Measurements from ENCODE around the gene TRAM2. TPM values are rescaled to one million over a fixed set of nuclear protein-coding genes. Genes with fewer than 3 reads are reported as not detected.

Gene TRAM2
- total and polyA plus RNA-seq, 2 of the 13 experiments (the other 11 are each of a cell fraction or from before 2014, with no cell fraction given): 49.1 to 72.5 TPM

DNA sequence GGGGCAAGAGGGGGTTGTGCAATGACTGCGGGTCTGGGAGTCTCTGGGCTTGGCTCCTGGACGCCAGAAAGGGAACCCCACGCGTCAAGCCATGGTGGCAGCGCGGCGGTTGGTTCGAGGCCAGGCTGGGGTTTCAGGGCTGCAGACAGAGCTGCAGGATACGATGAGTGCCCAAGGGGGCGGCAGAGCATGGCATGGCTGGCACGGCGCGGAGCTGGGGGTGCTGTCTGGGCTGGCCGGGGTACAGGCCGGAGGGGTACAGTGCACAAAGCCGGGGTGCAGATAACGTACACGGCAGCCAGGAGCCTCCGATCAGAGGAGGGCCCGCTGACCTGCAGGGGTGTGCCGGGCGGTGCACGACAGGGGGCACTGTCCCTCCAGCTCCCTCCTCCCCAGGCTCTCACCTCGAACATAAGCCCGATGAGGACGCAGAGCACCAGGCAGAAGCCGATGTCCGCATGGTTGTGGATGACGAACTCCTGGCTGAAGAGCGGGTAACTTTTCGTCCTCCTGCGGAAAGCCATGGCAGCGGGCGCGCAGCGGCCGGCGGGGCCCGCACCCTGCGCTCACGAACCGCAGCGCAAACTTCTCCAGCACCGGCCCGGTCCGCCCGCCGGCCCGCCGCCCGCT, 353 bp downstream of the TRAM2 start (continued):
- TF ChIP-seq, protein P1, sequence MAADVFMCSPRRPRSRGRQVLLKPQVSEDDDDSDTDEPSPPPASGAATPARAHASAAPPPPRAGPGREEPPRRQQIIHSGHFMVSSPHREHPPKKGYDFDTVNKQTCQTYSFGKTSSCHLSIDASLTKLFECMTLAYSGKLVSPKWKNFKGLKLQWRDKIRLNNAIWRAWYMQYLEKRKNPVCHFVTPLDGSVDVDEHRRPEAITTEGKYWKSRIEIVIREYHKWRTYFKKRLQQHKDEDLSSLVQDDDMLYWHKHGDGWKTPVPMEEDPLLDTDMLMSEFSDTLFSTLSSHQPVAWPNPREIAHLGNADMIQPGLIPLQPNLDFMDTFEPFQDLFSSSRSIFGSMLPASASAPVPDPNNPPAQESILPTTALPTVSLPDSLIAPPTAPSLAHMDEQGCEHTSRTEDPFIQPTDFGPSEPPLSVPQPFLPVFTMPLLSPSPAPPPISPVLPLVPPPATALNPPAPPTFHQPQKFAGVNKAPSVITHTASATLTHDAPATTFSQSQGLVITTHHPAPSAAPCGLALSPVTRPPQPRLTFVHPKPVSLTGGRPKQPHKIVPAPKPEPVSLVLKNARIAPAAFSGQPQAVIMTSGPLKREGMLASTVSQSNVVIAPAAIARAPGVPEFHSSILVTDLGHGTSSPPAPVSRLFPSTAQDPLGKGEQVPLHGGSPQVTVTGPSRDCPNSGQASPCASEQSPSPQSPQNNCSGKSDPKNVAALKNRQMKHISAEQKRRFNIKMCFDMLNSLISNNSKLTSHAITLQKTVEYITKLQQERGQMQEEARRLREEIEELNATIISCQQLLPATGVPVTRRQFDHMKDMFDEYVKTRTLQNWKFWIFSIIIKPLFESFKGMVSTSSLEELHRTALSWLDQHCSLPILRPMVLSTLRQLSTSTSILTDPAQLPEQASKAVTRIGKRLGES (CRISPR knock-in tag; IDR thresholded peaks at IDR 0.05; ENCODE audit: borderline replicate concordance): no peak
- TF ChIP-seq ZZZ3 (CRISPR knock-in tag; IDR thresholded peaks at IDR 0.05; ENCODE audit: borderline replicate concordance): peak; percentile 73; the same call in 1 of the 2 replicates
- peak; percentile 72 for TF ChIP-seq HDAC2 (CRISPR knock-in tag; IDR thresholded peaks at IDR 0.05)
- TF ChIP-seq RNF2 (conservative IDR thresholded peaks at IDR 0.05; ENCODE audit: low read depth): 0 out of 2 replicates have a peak, but pooled peaks have one; percentile 33
- 0 out of 2 replicates have a peak, but pooled peaks have one; percentile 41 for TF ChIP-seq CC2D1A (CRISPR knock-in tag; IDR thresholded peaks at IDR 0.05)
- TF ChIP-seq ZNF660 (CRISPR knock-in tag; IDR thresholded peaks at IDR 0.05; ENCODE audit: borderline replicate concordance, low read depth): 0 out of 2 replicates have a peak, but pooled peaks have one; percentile 66
- peak; percentile 88 for TF ChIP-seq ZMYM2 (CRISPR knock-in tag; IDR thresholded peaks at IDR 0.05)
- TF ChIP-seq KAT2B (IDR thresholded peaks at IDR 0.05; ENCODE audit: borderline replicate concordance, low read depth, low read length): no peak
- TF ChIP-seq, protein P2, sequence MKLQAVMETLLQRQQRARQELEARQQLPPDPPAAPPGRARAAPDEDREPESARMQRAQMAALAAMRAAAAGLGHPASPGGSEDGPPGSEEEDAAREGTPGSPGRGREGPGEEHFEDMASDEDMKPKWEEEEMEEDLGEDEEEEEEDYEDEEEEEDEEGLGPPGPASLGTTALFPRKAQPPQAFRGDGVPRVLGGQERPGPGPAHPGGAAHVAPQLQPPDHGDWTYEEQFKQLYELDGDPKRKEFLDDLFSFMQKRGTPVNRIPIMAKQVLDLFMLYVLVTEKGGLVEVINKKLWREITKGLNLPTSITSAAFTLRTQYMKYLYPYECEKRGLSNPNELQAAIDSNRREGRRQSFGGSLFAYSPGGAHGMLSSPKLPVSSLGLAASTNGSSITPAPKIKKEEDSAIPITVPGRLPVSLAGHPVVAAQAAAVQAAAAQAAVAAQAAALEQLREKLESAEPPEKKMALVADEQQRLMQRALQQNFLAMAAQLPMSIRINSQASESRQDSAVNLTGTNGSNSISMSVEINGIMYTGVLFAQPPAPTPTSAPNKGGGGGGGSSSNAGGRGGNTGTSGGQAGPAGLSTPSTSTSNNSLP (IDR thresholded peaks at IDR 0.05; ENCODE audit: low read depth, low read length): no peak
- TF ChIP-seq, protein P3, sequence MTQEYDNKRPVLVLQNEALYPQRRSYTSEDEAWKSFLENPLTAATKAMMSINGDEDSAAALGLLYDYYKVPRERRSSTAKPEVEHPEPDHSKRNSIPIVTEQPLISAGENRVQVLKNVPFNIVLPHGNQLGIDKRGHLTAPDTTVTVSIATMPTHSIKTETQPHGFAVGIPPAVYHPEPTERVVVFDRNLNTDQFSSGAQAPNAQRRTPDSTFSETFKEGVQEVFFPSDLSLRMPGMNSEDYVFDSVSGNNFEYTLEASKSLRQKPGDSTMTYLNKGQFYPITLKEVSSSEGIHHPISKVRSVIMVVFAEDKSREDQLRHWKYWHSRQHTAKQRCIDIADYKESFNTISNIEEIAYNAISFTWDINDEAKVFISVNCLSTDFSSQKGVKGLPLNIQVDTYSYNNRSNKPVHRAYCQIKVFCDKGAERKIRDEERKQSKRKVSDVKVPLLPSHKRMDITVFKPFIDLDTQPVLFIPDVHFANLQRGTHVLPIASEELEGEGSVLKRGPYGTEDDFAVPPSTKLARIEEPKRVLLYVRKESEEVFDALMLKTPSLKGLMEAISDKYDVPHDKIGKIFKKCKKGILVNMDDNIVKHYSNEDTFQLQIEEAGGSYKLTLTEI (CRISPR knock-in tag; conservative IDR thresholded peaks at IDR 0.05): no peak
- TF ChIP-seq ZNF501 (CRISPR knock-in tag; IDR thresholded peaks at IDR 0.05): peak; percentile 72
- TF ChIP-seq AKAP8 (CRISPR knock-in tag; IDR thresholded peaks at IDR 0.05): no peak
- TF ChIP-seq ZNF614 (CRISPR knock-in tag; IDR thresholded peaks at IDR 0.05; ENCODE audit: borderline replicate concordance): no peak
- TF ChIP-seq, protein P4, sequence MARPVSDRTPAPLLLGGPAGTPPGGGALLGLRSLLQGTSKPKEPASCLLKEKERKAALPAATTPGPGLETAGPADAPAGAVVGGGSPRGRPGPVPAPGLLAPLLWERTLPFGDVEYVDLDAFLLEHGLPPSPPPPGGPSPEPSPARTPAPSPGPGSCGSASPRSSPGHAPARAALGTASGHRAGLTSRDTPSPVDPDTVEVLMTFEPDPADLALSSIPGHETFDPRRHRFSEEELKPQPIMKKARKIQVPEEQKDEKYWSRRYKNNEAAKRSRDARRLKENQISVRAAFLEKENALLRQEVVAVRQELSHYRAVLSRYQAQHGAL (CRISPR knock-in tag; IDR thresholded peaks at IDR 0.05; ENCODE audit: not compliant biosample characterization): no peak
- no peak for TF ChIP-seq NFIB (CRISPR knock-in tag; IDR thresholded peaks at IDR 0.05; ENCODE audit: borderline replicate concordance)
- TF ChIP-seq TCF7 (IDR thresholded peaks at IDR 0.05; ENCODE audit: low read depth): no peak
- TF ChIP-seq, protein P5, sequence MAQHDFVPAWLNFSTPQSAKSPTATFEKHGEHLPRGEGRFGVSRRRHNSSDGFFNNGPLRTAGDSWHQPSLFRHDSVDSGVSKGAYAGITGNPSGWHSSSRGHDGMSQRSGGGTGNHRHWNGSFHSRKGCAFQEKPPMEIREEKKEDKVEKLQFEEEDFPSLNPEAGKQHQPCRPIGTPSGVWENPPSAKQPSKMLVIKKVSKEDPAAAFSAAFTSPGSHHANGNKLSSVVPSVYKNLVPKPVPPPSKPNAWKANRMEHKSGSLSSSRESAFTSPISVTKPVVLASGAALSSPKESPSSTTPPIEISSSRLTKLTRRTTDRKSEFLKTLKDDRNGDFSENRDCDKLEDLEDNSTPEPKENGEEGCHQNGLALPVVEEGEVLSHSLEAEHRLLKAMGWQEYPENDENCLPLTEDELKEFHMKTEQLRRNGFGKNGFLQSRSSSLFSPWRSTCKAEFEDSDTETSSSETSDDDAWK (CRISPR knock-in tag; IDR thresholded peaks at IDR 0.05): no peak
- TF ChIP-seq ZBTB42 (CRISPR knock-in tag; IDR thresholded peaks at IDR 0.05): no peak; the same call in 1 of the 2 replicates
- TF ChIP-seq, protein P6, sequence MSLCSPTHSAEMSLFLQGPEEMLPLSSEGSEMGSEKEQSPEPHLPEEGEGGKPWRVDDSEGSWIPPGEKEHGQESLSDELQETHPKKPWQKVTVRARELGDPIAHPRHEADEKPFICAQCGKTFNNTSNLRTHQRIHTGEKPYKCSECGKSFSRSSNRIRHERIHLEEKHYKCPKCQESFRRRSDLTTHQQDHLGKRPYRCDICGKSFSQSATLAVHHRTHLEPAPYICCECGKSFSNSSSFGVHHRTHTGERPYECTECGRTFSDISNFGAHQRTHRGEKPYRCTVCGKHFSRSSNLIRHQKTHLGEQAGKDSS (CRISPR knock-in tag; IDR thresholded peaks at IDR 0.05; ENCODE audit: borderline replicate concordance, low read depth): 0 out of 2 replicates have a peak, but pooled peaks have one; percentile 61

Data from HepG2 (cell line).